Mucosa of rectum (tissue), 2 donors: ENCODE results near the gene PDCD11.
A peak's percentile ranks its signal among the peaks of the same experiment; 100 is the strongest.

Source experiments
- H3K27ac ChIP-seq, 2 donors: one replicate each; pipeline ENCODE4 v1.7.0; 2013; ENCODE audit warnings: inconsistent platforms in 2 of 2, low read depth in 2 of 2, low read length in 2 of 2
- H3K27me3 ChIP-seq, 2 donors: one replicate each; pipeline ENCODE4 v1.7.0; 2013; ENCODE audit warnings: low read length in 2 of 2; ENCODE audit not compliant: control insufficient read depth in 2 of 2, insufficient read depth in 2 of 2
- H3K36me3 ChIP-seq, 2 donors: one replicate each; pipeline ENCODE4 v1.7.0; 2013; ENCODE audit warnings: low read length in 2 of 2; ENCODE audit not compliant: control insufficient read depth in 2 of 2, insufficient read depth in 2 of 2
- H3K4me1 ChIP-seq, 2 donors: one replicate each; pipeline ENCODE4 v1.7.0; 2013; ENCODE audit warnings: low read length in 2 of 2, mild to moderate bottlenecking in 1 of 2; ENCODE audit not compliant: control insufficient read depth in 2 of 2, insufficient read depth in 2 of 2
- H3K4me3 ChIP-seq, 2 donors: one replicate each; pipeline ENCODE4 v1.7.0; 2013; ENCODE audit warnings: low read length in 2 of 2
- H3K9ac ChIP-seq, 2 donors: one replicate each; pipeline ENCODE4 v1.7.0; 2013; ENCODE audit warnings: low read length in 2 of 2, low read depth in 1 of 2, mild to moderate bottlenecking in 1 of 2
- H3K9me3 ChIP-seq, 2 donors: one replicate each; pipeline ENCODE4 v1.7.0; 2013; ENCODE audit warnings: low read length in 2 of 2; ENCODE audit not compliant: control insufficient read depth in 2 of 2
- donor health status: healthy.
- donor health status: Normal muscosa, but diverticular disease.

The PDCD11 gene

GRCh38 chr10:103439776-103440175 lies 43.4 kb downstream of the PDCD11 start:
- Histone ChIP-seq H3K4me1 (no peaks in the 10 kb centered on the region), H3K4me3 (no peak overlapping the region), H3K36me3 (peaks cover 65 to 76% of the 10 kb centered on the region in 2 donors), H3K27ac (no peak overlapping the region), H3K27me3 (no peaks in the 10 kb centered on the region), H3K9ac (no peak overlapping the region), H3K9me3 (no peaks in the 10 kb centered on the region)

- H3K27ac ChIP-seq = no peak overlapping the region
- H3K9me3 ChIP-seq = no peaks in the 10 kb centered on the region
- no peaks in the 10 kb centered on the region for H3K4me1 ChIP-seq
- H3K4me3 ChIP-seq = no peak overlapping the region
- H3K36me3 ChIP-seq = peaks cover 68 to 79% of the 10 kb centered on the region in 2 donors
- no peak overlapping the region for H3K9ac ChIP-seq
- no peaks in the 10 kb centered on the region for H3K27me3 ChIP-seq
These were observed 44.0 kb downstream of the PDCD11 start for GRCh38 chr10:103440416-103440815.

- H3K9me3 ChIP-seq = no peaks in the 10 kb centered on the region
- H3K36me3 ChIP-seq = peaks cover 69 to 78% of the 10 kb centered on the region in 2 donors
- H3K27ac ChIP-seq = no peak overlapping the region
- no peaks in the 10 kb centered on the region for H3K4me1 ChIP-seq
- no peak overlapping the region for H3K4me3 ChIP-seq
- H3K27me3 ChIP-seq = no peaks in the 10 kb centered on the region
- H3K9ac ChIP-seq = no peak overlapping the region
These were observed 44.8 kb downstream of the PDCD11 start for GRCh38 chr10:103441206-103441605.

- Histone ChIP-seq H3K4me1 (no peaks in the 10 kb centered on the region), H3K4me3 (no peak overlapping the region), H3K27ac (no peak overlapping the region), H3K9me3 (no peaks in the 10 kb centered on the region), H3K27me3 (no peaks in the 10 kb centered on the region), H3K9ac (no peak overlapping the region), H3K36me3 (peaks cover 73 to 74% of the 10 kb centered on the region in 2 donors)
These were observed 45.2 kb downstream of the PDCD11 start for GRCh38 chr10:103441611-103442010.

- Histone ChIP-seq H3K36me3 (peaks cover 70 to 74% of the 10 kb centered on the region in 2 donors), H3K9ac (no peak overlapping the region), H3K4me1 (no peaks in the 10 kb centered on the region), H3K27me3 (no peaks in the 10 kb centered on the region), H3K4me3 (no peak overlapping the region), H3K9me3 (no peaks in the 10 kb centered on the region), H3K27ac (no peak overlapping the region)
These were observed 45.6 kb downstream of the PDCD11 start for GRCh38 chr10:103442031-103442461.

- Histone ChIP-seq H3K27ac (no peak overlapping the region), H3K9ac (no peak overlapping the region), H3K4me1 (peaks cover 0 to 6% of the 10 kb centered on the region in 2 donors), H3K4me3 (no peak overlapping the region), H3K36me3 (peaks cover 68 to 73% of the 10 kb centered on the region in 2 donors), H3K9me3 (no peaks in the 10 kb centered on the region), H3K27me3 (no peaks in the 10 kb centered on the region)
These were observed 47.2 kb downstream of the PDCD11 start for GRCh38 chr10:103443475-103444185.

GRCh38 chr10:103444478-103444877 lies 48.1 kb downstream of the PDCD11 start:
- Histone ChIP-seq H3K4me1 (peaks cover 6 to 13% of the 10 kb centered on the region in 2 donors), H3K36me3 (peaks cover 62 to 74% of the 10 kb centered on the region in 2 donors)

GRCh38 chr10:103445366-103445765 lies 48.9 kb downstream of the PDCD11 start:
- no peaks in the 10 kb centered on the region for H3K27me3 ChIP-seq
- peaks cover 56 to 70% of the 10 kb centered on the region in 2 donors for H3K36me3 ChIP-seq
- H3K4me3 ChIP-seq = no peak overlapping the region
- no peaks in the 10 kb centered on the region for H3K9me3 ChIP-seq
- peak overlapping the region; percentile 66 to 70 for H3K27ac ChIP-seq
- peaks cover 13 to 22% of the 10 kb centered on the region in 2 donors for H3K4me1 ChIP-seq
- H3K9ac ChIP-seq = no peak overlapping the region

More at GRCh38 chr10:103444478-103444877, 48.1 kb downstream of the PDCD11 start:
- Histone ChIP-seq H3K9me3 (no peaks in the 10 kb centered on the region), H3K4me3 (no peak overlapping the region), H3K27me3 (no peaks in the 10 kb centered on the region), H3K9ac (no peak overlapping the region), H3K27ac (no peak overlapping the region)

GRCh38 chr10:103445767-103446567 lies 49.5 kb downstream of the PDCD11 start:
- Histone ChIP-seq H3K9ac (no peak overlapping the region), H3K27ac (peak overlapping the region; percentile 66 to 70), H3K9me3 (no peaks in the 10 kb centered on the region), H3K36me3 (peaks cover 51 to 64% of the 10 kb centered on the region in 2 donors), H3K4me1 (peaks cover 13 to 25% of the 10 kb centered on the region in 2 donors), H3K4me3 (no peak overlapping the region), H3K27me3 (peaks cover 0 to 1% of the 10 kb centered on the region in 2 donors)

- no peaks in the 10 kb centered on the region for H3K9me3 ChIP-seq
- peaks cover 48 to 56% of the 10 kb centered on the region in 2 donors for H3K36me3 ChIP-seq
- H3K27me3 ChIP-seq = peaks cover 0 to 3% of the 10 kb centered on the region in 2 donors
- H3K9ac ChIP-seq = no peak overlapping the region
- H3K4me3 ChIP-seq = no peak overlapping the region
- peaks cover 13 to 25% of the 10 kb centered on the region in 2 donors for H3K4me1 ChIP-seq
- no peak overlapping the region for H3K27ac ChIP-seq
These were observed 50.8 kb downstream of the PDCD11 start for GRCh38 chr10:103447187-103447586.
